HG03565 (cell line): ENCODE measurements around the gene RAB12.
"Not testable (repeated sequence)": the region's sequence is repeated elsewhere in the genome, so short reads cannot be mapped to it uniquely, and the experiment has no call there.

Source experiments
- ATAC-seq: cut with Tn5 transposase; IDR thresholded peaks from one replicate; pipeline ENCODE4 v1.9.1; 2021; ENCODE audit warnings: mild to moderate bottlenecking, moderate library complexity; ENCODE audit not compliant: unreplicated experiment

RAB12 gene

GRCh38 chr18:8639762-8640161 is 30.5 kb downstream of the RAB12 start:
- no peak for ATAC-seq

GRCh38 chr18:8643326-8643878 is 34.2 kb downstream of the RAB12 start:
- no peak for ATAC-seq

- not testable (repeated sequence) for ATAC-seq
Measured at GRCh38 chr18:8647359-8647758, 38.1 kb downstream of the RAB12 start.

- ATAC-seq: not testable (repeated sequence)
Measured at GRCh38 chr18:8651478-8652261, 42.4 kb downstream of the RAB12 start.

- ATAC-seq: no peak
Measured at GRCh38 chr18:8654503-8655451, 45.5 kb downstream of the RAB12 start.

- ATAC-seq: no peak
Measured at GRCh38 chr18:8656232-8656631, 47.0 kb downstream of the RAB12 start.

GRCh38 chr18:8657050-8657820 is 48.0 kb downstream of the RAB12 start:
- ATAC-seq: no peak

- ATAC-seq: no peak
Measured at GRCh38 chr18:8657873-8658470, 48.7 kb downstream of the RAB12 start.

- ATAC-seq: no peak
Measured at GRCh38 chr18:8658858-8659485, 49.7 kb downstream of the RAB12 start.

GRCh38 chr18:8659609-8660242 is 50.5 kb downstream of the RAB12 start:
- ATAC-seq: no peak

- no peak for ATAC-seq
Measured at GRCh38 chr18:8660316-8660715, 51.1 kb downstream of the RAB12 start.

GRCh38 chr18:8661754-8662559 is 52.7 kb downstream of the RAB12 start:
- no peak for ATAC-seq

- ATAC-seq: no peak
Measured at GRCh38 chr18:8662560-8663255, 53.5 kb downstream of the RAB12 start.

- no peak for ATAC-seq
Measured at GRCh38 chr18:8667846-8668245, 58.6 kb downstream of the RAB12 start.

GRCh38 chr18:8668381-8668780 is 59.1 kb downstream of the RAB12 start:
- ATAC-seq: no peak

- no peak for ATAC-seq
Measured at GRCh38 chr18:8669571-8669970, 60.3 kb downstream of the RAB12 start.

- peak; percentile 88 for ATAC-seq
Measured at GRCh38 chr18:8673256-8674209, 64.3 kb downstream of the RAB12 start.
